Motor neuron (in vitro differentiated cells): ENCODE measurements around the gene CACNB2. TPM values are rescaled to one million over a fixed set of nuclear protein-coding genes. Genes with fewer than 3 reads are reported as not detected.

Experiments used
- ATAC-seq, 8 experiments: fragments of 200-7000 bp; cut with Tn5 transposase; replicated peaks in 6 of 8; 2 replicates each; pipeline ENCODE4 v1.8.0; 2021; ENCODE audit warnings: mild to moderate bottlenecking in 8 of 8, moderate library complexity in 8 of 8
- H3K27ac ChIP-seq, 2 donors: fragments of 250-450 bp; sonication (Bioruptor Pico); 2 replicates each; pipeline ENCODE4 v1.9.0; 2021; ENCODE audit warnings: antibody characterized with exemption in 2 of 2, mild to moderate bottlenecking in 2 of 2, moderate library complexity in 1 of 2
- H3K4me1 ChIP-seq, 2 donors: fragments of 250-450 bp; sonication (Bioruptor Pico); replicated peaks in 1 of 2; 2 replicates each; pipeline ENCODE4 v1.6.1; 2021; ENCODE audit warnings: antibody characterized with exemption in 2 of 2, mild to moderate bottlenecking in 2 of 2, moderate library complexity in 1 of 2
- H3K4me3 ChIP-seq, 5 donors: fragments of 250-450 bp; sonication (Bioruptor Pico); 2 replicates each; pipeline ENCODE4 v1.9.0; 2021; ENCODE audit warnings: antibody characterized with exemption in 5 of 5, mild to moderate bottlenecking in 5 of 5, moderate library complexity in 4 of 5
- WGBS, 10 experiments: fragments of 450-650 bp; shearing (Covaris generic); methylation state at CpG; one replicate each; pipeline ENCODE4 v1.0.0; 2022; 5-methylcytosine and 5-hydroxymethylcytosine counted together
- in situ Hi-C, 9 experiments: fragments of 400-800 bp; cut with MboI; loops; one replicate each; pipeline ENCODE4 v1.15.0; 2021; ENCODE audit warnings: low sequenced_read_pairs in 9 of 9, low pct_unique_long_range_greater_than_20kb in 2 of 9; ENCODE audit not compliant: unreplicated experiment in 9 of 9
- total RNA-seq, 8 experiments: library from RNA; unstranded; fragments of 300-600 nt; gene quantifications; 2 replicates each; pipeline versions ENCODE4 v1.2.3 to v1.2.4, GENCODE V29; 2022

The CACNB2 gene
- total RNA-seq, 8 experiments from 2014 or later: 1.3 to 24.1 (median 5.1) TPM

GRCh38 chr10:18449611-18450026 is 309.4 kb downstream of the CACNB2 start:
- no peak overlapping the region for H3K4me3 ChIP-seq
- H3K27ac ChIP-seq: no peak overlapping the region
- 34 to 100% (median 90%) methylated on average over 2 to 7 of the region's 7 CpGs; no CpG with 5 or more reads in 1 of the 10 experiments for whole genome bisulfite sequencing, 10 experiments
- no peaks in the 10 kb centered on the region for H3K4me1 ChIP-seq
- no peak for ATAC-seq
- in situ Hi-C loops: no loop called here

GRCh38 chr10:18450298-18450697 is 310.1 kb downstream of the CACNB2 start:
- in situ Hi-C loops: no loop called here
- Histone ChIP-seq H3K4me1 (no peaks in the 10 kb centered on the region), H3K4me3 (no peak overlapping the region), H3K27ac (no peak overlapping the region)
- ATAC-seq: no peak
- WGBS, 10 experiments: 5 to 100% (median 88%) methylated on average over 1 to 4 of the region's 6 CpGs; no CpG with 5 or more reads in 2 of the 10 experiments

- H3K4me1 ChIP-seq: no peaks in the 10 kb centered on the region
- H3K27ac ChIP-seq: no peak overlapping the region
- 20 to 100% (median 60%) methylated on average over 1 of the region's 1 CpG; no CpG with 5 or more reads in 5 of the 10 experiments for WGBS, 10 experiments
- in situ Hi-C loops: no loop called here
- ATAC-seq: no peak
- H3K4me3 ChIP-seq: no peak overlapping the region
These were observed 315.1 kb downstream of the CACNB2 start for GRCh38 chr10:18455086-18455884.

GRCh38 chr10:18456984-18457383 is 316.8 kb downstream of the CACNB2 start:
- 13 to 100% (median 80%) methylated on average over 1 to 3 of the region's 3 CpGs; no CpG with 5 or more reads in 3 of the 10 experiments for WGBS, 10 experiments

GRCh38 chr10:18460032-18460431 is 319.8 kb downstream of the CACNB2 start:
- in situ Hi-C loops: no loop called here
- Histone ChIP-seq H3K27ac (no peak overlapping the region), H3K4me3 (no peak overlapping the region), H3K4me1 (no peaks in the 10 kb centered on the region)
- ATAC-seq: peak in 2 of 8 experiments; percentile 45 to 53
- WGBS, 10 experiments: 8 to 100% (median 76%) methylated on average over 1 to 2 of the region's 2 CpGs; no CpG with 5 or more reads in 2 of the 10 experiments

More at GRCh38 chr10:18456984-18457383, 316.8 kb downstream of the CACNB2 start:
- Histone ChIP-seq H3K4me3 (no peak overlapping the region), H3K27ac (no peak overlapping the region), H3K4me1 (no peaks in the 10 kb centered on the region)
- no peak for ATAC-seq
- in situ Hi-C loops: no loop called here

- in situ Hi-C loops: no loop called here
- no peak overlapping the region for H3K27ac ChIP-seq
- no peaks in the 10 kb centered on the region for H3K4me1 ChIP-seq
- WGBS, 10 experiments: 60 to 94% (median 89%) methylated on average over 1 to 3 of the region's 5 CpGs; no CpG with 5 or more reads in 3 of the 10 experiments
- ATAC-seq: no peak
- H3K4me3 ChIP-seq: no peak overlapping the region
These were observed 323.5 kb downstream of the CACNB2 start for GRCh38 chr10:18463673-18464211.

GRCh38 chr10:18469125-18469524 is 328.9 kb downstream of the CACNB2 start:
- Histone ChIP-seq H3K4me3 (no peak overlapping the region), H3K4me1 (peaks cover 0 to 11% of the 10 kb centered on the region in 2 donors), H3K27ac (no peak overlapping the region)
- WGBS, 10 experiments: 28 to 100% (median 89%) methylated on average over 1 to 2 of the region's 2 CpGs; no CpG with 5 or more reads in 2 of the 10 experiments
- no peak for ATAC-seq
- in situ Hi-C loops: no loop called here

GRCh38 chr10:18472977-18473376 is 332.8 kb downstream of the CACNB2 start:
- peaks cover 0 to 13% of the 10 kb centered on the region in 2 donors for H3K4me1 ChIP-seq
- no peak for ATAC-seq
- WGBS, 10 experiments: 33 to 100% (median 76%) methylated on average over 1 to 5 of the region's 5 CpGs; no CpG with 5 or more reads in 1 of the 10 experiments
- no peak overlapping the region for H3K4me3 ChIP-seq
- no peak overlapping the region for H3K27ac ChIP-seq
- in situ Hi-C loops: no loop called here

- 40 to 95% (median 63%) methylated on average over 1 to 11 of the region's 12 CpGs for WGBS, 10 experiments
- Histone ChIP-seq H3K4me1 (peaks cover 0 to 13% of the 10 kb centered on the region in 2 donors), H3K27ac (no peak overlapping the region), H3K4me3 (no peak overlapping the region)
- in situ Hi-C loops: no loop called here
- peak in 4 of 8 experiments; percentile 42 to 73 (median 53) for ATAC-seq
These were observed 333.3 kb downstream of the CACNB2 start for GRCh38 chr10:18473424-18474117.

GRCh38 chr10:18474118-18474455 is 333.9 kb downstream of the CACNB2 start:
- Histone ChIP-seq H3K4me3 (no peak overlapping the region), H3K27ac (no peak overlapping the region)

GRCh38 chr10:18476076-18476647 is 335.9 kb downstream of the CACNB2 start:
- no peak overlapping the region for H3K27ac ChIP-seq
- H3K4me1 ChIP-seq: peaks cover 0 to 13% of the 10 kb centered on the region in 2 donors
- 27 to 100% (median 70%) methylated on average over 1 to 6 of the region's 7 CpGs; no CpG with 5 or more reads in 4 of the 10 experiments for WGBS, 10 experiments
- in situ Hi-C loops: no loop called here
- no peak overlapping the region for H3K4me3 ChIP-seq
- ATAC-seq: peak in 4 of 8 experiments; percentile 32 to 56 (median 42)

More at GRCh38 chr10:18474118-18474455, 333.9 kb downstream of the CACNB2 start:
- no peak for ATAC-seq
- in situ Hi-C loops: no loop called here
- H3K4me1 ChIP-seq: peaks cover 0 to 13% of the 10 kb centered on the region in 2 donors
- WGBS, 10 experiments: 39 to 95% (median 74%) methylated on average over 2 to 7 of the region's 8 CpGs; no CpG with 5 or more reads in 2 of the 10 experiments

GRCh38 chr10:18478354-18478753 is 338.1 kb downstream of the CACNB2 start:
- Histone ChIP-seq H3K4me1 (peaks cover 0 to 10% of the 10 kb centered on the region in 2 donors), H3K4me3 (no peak overlapping the region), H3K27ac (no peak overlapping the region)
- ATAC-seq: no peak
- in situ Hi-C loops: no loop called here
- WGBS, 10 experiments: 27 to 100% (median 68%) methylated on average over 1 to 3 of the region's 3 CpGs; no CpG with 5 or more reads in 1 of the 10 experiments
